HFFc6 (cell line): Measurements from ENCODE around the gene REEP2. TPM values are rescaled to one million over a fixed set of nuclear protein-coding genes. Genes with fewer than 3 reads are reported as not detected.
"Not testable (repeated sequence)": the region's sequence is repeated elsewhere in the genome, so short reads cannot be mapped to it uniquely, and the experiment has no call there.

ENCODE experiments used
- DNase-seq: peaks from one replicate; pipeline ENCODE4 v3.0.0-alpha.2; 2018
- H3K27ac Mint-ChIP-seq: 2 replicates; pipeline ENCODE4 v1.8.0; 2020; ENCODE audit warnings: mild to moderate bottlenecking, mixed read lengths
- H3K27me3 Mint-ChIP-seq: 2 replicates; pipeline ENCODE4 v1.8.0; 2021; ENCODE audit warnings: mild to moderate bottlenecking, moderate library complexity, mixed read lengths; ENCODE audit not compliant: insufficient read depth
- H3K36me3 Mint-ChIP-seq: 2 replicates; pipeline ENCODE4 v1.8.0; 2021; ENCODE audit warnings: low read depth, mixed read lengths
- H3K4me1 Mint-ChIP-seq: 2 replicates; pipeline ENCODE4 v1.8.0; 2020; ENCODE audit warnings: low read depth, mixed read lengths
- H3K4me3 Mint-ChIP-seq: 2 replicates; pipeline ENCODE4 v1.8.0; 2020; ENCODE audit warnings: mild to moderate bottlenecking, moderate library complexity, mixed read lengths
- H3K9me3 Mint-ChIP-seq: 2 replicates; pipeline ENCODE4 v1.8.0; 2020; ENCODE audit warnings: mild to moderate bottlenecking, mixed read lengths
- total RNA-seq, 6 experiments: library from RNA; stranded (reverse); fragmentation: NEBNext Ultra II Directional; extraction: Animal tissue kit (Norgen Biotek cat#: 25700); gene quantifications; 2 replicates in 1 of 6; 3 replicates in 5 of 6; pipeline ENCODE4 v1.2.3, GENCODE V29; 2021
- TF ChIP-seq, protein P1 (sequence below): fragments of 200-600 bp; sonication (generic); IDR thresholded peaks from 2 replicates; pipeline ENCODE4 v1.5.0; 2021; ENCODE audit warnings: antibody characterized with exemption, mild to moderate bottlenecking

The REEP2 gene
- total RNA-seq, 6 experiments from 2014 or later, result 27.8 to 36.6 (median 33.2) TPM

- no peaks in the 10 kb centered on the region for H3K27me3 Mint-ChIP-seq
- TF ChIP-seq, protein P1, sequence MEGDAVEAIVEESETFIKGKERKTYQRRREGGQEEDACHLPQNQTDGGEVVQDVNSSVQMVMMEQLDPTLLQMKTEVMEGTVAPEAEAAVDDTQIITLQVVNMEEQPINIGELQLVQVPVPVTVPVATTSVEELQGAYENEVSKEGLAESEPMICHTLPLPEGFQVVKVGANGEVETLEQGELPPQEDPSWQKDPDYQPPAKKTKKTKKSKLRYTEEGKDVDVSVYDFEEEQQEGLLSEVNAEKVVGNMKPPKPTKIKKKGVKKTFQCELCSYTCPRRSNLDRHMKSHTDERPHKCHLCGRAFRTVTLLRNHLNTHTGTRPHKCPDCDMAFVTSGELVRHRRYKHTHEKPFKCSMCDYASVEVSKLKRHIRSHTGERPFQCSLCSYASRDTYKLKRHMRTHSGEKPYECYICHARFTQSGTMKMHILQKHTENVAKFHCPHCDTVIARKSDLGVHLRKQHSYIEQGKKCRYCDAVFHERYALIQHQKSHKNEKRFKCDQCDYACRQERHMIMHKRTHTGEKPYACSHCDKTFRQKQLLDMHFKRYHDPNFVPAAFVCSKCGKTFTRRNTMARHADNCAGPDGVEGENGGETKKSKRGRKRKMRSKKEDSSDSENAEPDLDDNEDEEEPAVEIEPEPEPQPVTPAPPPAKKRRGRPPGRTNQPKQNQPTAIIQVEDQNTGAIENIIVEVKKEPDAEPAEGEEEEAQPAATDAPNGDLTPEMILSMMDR, result no peak
- no peaks in the 10 kb centered on the region for H3K9me3 Mint-ChIP-seq
- H3K4me3 Mint-ChIP-seq, result no peak overlapping the region
- no peak overlapping the region for H3K27ac Mint-ChIP-seq
- H3K36me3 Mint-ChIP-seq, result peaks cover 26% of the 10 kb centered on the region
- H3K4me1 Mint-ChIP-seq, result no peaks in the 10 kb centered on the region
- no peak for DNase-seq
Measured at GRCh38 chr5:138408023-138408422, 30.8 kb upstream of the REEP2 start.

DNA sequence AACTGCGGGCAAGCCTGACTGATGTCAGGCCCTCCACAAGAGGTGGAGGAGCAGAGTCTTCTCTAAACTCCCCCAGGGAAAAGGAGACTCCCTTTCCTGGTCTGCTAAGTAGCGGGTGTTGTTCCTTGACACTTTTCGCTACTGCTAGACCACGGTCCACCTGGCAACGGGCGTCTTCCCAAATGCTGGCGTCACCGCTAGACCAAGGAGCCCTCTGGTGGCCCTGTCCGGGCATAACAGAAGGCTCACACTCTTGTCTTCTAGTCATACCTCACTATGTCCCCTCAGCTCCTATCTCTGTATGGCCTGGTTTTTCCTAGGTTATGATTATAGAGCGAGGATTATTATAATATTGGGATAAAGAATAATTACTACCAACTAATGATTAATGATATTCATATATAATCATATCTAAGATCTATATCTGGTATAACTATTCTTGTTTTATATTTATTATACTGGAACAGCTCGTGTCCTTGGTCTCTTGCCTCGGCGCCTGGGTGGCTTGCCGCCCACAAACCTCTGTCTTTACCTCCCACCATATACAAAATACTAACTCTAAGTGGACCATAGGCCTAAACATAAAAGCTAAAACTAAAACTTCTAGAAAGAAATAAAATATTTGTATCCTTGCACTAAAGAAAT lies 27.7 kb upstream of the REEP2 start:
- not testable (repeated sequence) for H3K4me1 Mint-ChIP-seq, H3K4me3 Mint-ChIP-seq, H3K27ac Mint-ChIP-seq, H3K9me3 Mint-ChIP-seq, H3K27me3 Mint-ChIP-seq
- TF ChIP-seq, protein P1, result peak; percentile 73
- peak; percentile 25 for DNase-seq
- peaks cover 17% of the 10 kb centered on the region for H3K36me3 Mint-ChIP-seq

DNA sequence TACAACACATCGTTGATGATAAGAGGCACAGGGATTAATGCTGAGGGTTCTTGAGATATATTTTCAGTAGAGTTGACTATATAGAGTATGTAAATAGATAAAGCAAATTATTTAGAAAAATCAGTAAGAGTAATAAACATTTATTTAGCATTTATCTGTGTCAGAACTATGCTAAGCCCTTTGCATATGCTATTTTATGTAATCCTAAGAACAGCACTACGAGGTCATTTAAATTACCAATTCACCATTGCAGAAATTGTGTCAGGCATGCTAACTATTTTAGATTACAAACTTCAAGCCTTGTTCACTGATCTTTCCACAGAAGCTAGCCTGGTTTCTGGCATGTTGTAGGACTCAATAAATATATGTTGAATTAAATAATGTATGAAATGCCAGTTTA lies 20.4 kb upstream of the REEP2 start:
- Mint-ChIP-seq H3K4me1 (no peaks in the 10 kb centered on the region), H3K27me3 (no peaks in the 10 kb centered on the region; the same call in 1 of the 2 replicates), H3K9me3 (no peaks in the 10 kb centered on the region), H3K4me3 (no peak overlapping the region), H3K27ac (no peak overlapping the region), H3K36me3 (peaks cover 10% of the 10 kb centered on the region)
- no peak for DNase-seq
- TF ChIP-seq, protein P1, result no peak

DNA sequence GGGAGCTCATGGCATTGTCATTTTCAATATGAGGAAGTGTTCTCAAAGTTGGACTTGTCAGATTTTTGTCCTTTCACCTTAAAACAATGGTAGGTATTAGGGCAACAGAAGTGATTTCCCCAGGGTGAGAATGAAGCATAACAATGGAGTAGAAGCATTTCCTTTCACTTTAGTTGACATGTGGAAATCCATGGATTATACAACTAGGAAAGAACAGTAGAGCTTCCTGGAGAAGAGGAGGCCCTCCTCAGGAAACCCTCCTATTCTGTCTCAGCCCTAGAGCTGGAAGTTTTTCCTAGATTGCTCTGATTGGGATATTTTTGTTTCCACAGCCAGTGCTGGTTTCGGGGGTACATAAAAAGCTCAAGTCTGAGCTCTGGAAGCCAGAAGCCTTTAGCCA lies 13.8 kb upstream of the REEP2 start:
- H3K4me1 Mint-ChIP-seq, result no peaks in the 10 kb centered on the region
- no peaks in the 10 kb centered on the region; the same call in 1 of the 2 replicates for H3K27me3 Mint-ChIP-seq
- TF ChIP-seq, protein P1, result no peak
- H3K4me3 Mint-ChIP-seq, result no peak overlapping the region
- no peaks in the 10 kb centered on the region for H3K9me3 Mint-ChIP-seq
- peaks cover 33% of the 10 kb centered on the region for H3K36me3 Mint-ChIP-seq
- DNase-seq, result no peak
- H3K27ac Mint-ChIP-seq, result no peak overlapping the region; the same call in 1 of the 2 replicates

- H3K27ac Mint-ChIP-seq, result no peak overlapping the region
- H3K4me3 Mint-ChIP-seq, result no peak overlapping the region
- peaks cover 4% of the 10 kb centered on the region for H3K27me3 Mint-ChIP-seq
- no peak for DNase-seq
- H3K9me3 Mint-ChIP-seq, result no peaks in the 10 kb centered on the region
- peaks cover 20% of the 10 kb centered on the region for H3K4me1 Mint-ChIP-seq
- peaks cover 11% of the 10 kb centered on the region for H3K36me3 Mint-ChIP-seq
- TF ChIP-seq, protein P1, result no peak
Measured at GRCh38 chr5:138435943-138436342, 2.9 kb upstream of the REEP2 start.
